HG03571 (cell line): ENCODE data around the gene ENO4.
A peak's percentile ranks its signal among the peaks of the same experiment; 100 is the strongest.

Experiments
- ATAC-seq: cut with Tn5 transposase; IDR thresholded peaks from one replicate; pipeline ENCODE4 v1.9.1; 2021; ENCODE audit not compliant: unreplicated experiment

Gene ENO4

DNA sequence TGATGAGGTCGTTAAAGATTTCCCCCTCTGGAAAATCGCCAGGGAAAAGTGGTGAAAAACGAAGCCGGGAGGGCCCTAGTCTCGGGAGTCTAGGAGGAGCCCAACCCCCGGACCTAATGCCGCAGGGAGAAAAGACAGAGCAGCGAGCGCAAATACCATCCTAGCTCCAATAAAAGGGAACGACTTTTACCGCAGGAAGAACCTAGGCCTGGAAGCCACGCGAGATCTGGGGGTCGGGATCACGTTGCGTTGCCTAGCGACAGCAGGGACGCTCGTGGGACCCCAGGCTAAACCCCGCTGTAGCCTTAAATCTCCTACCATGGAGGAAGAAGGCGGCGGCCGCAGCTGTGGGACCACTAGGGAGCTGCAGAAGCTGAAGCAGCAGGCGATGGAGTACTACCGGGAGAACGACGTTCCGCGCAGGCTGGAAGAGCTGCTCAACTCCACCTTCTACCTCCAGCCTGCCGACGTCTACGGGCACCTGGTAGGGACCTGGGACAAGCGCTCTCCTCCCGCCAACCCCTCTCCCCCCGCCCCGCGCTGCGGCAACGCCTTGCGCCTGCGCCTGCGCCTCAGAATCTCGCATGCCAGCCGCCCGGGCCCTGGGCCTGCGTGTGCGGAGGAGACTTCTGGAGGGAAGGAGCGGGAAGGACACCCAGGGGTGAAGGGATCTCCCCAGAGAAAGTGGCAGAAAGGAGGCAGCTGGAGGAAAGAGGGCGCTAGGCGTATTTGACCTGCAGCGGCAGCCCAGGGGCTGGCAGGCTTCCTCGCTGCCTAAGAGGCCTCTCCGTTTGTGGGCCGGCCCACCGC lies at the start of gene ENO4:
Gene ENO4 (plus strand): TSS at position 252 of the 810 bp plus-strand sequence. CDS start 68 bp downstream, at position 320.
- ATAC-seq = peak; percentile 49

DNA sequence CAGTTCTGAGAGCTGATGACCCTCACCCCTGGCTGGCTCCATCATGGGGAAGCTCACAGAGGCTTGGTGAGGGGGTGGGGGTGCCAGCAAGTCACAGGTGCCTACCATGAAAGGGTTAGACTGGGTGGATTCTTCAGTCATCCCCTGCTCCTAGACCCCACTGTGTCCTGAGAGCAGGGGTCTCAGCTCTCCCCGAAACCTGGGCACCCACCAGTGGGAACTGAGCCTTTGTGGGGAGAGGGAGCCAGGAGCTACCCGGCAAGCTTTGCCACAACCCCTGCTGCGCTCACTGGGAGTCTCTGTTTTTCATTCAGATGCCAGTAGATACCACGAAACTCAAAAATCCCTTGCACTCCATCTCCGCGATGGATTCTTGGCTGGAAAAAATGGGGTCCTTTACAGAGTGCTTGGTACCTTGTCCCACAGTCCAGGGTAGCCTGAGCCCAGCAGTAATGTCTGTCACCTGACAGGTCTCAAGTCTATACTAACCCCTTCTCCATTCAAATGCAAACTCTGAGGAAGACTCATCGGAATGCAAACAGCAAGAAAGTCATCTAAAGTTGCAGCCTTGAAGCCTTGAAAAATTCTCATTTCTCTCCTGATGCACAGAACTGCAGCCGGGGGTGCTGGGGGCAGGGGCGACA lies 48.9 kb upstream of the ENO4 start:
- ATAC-seq = no peak

GRCh38 chr10:116801658-116802057 lies 47.6 kb upstream of the ENO4 start:
- ATAC-seq = no peak

DNA sequence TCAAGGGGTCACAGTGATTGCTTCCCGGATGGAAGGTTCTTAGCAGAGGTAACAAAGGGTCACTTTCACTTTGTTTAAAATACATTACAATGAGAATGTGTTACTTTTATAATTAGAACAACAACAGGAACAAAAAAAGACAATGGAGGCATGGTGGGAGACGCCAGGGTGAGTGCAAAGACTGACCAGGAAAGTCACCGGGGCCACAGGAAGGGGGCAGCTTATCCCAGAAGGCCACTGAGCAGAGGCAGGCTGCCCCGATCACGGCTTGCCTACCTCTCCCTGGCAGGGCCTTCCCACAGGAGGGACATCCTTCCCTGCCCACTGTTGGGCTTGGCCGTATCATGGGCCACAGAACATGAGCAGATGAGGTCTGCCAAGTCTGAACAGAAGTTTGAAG lies 46.8 kb upstream of the ENO4 start:
- ATAC-seq = no peak

- no peak for ATAC-seq
Measured at GRCh38 chr10:116802876-116803275, 46.4 kb upstream of the ENO4 start.

DNA sequence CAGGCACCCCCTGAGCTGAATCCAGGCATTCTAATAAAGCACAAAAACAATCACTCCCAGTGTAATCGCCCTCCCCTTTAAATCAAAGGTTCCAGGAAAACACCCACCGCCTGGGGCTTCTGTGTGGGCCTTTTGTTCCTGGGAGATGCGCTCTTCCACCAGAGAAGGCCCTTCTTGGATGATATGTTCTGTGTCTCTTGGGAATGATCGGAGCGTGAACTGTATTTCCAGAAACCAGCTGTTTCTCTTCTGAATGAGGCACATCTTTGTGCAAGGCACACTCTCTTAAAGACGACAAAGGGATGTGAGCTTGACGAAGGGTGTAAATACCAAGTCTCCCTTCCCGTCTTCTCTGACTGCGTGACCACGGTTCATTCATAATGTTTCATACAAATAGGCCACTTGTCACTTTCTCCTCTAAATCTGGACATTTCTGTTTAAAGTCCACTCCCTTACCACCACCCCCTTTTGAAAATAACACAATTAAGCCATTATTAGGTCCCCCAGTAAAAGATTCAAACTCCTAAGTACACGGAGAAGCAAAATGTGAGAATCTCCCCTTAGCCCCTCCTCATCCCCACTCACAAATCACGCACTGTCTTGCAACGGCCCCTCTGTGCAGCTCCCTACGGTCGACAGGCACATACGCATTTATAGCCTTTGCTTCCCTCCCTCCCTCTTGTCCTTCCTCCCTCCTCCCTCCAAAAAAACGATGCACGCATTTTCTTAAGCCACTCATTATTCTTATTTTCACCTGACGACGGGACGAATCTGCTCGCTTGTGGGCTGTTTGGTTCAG lies 45.6 kb upstream of the ENO4 start:
- ATAC-seq = no peak

DNA sequence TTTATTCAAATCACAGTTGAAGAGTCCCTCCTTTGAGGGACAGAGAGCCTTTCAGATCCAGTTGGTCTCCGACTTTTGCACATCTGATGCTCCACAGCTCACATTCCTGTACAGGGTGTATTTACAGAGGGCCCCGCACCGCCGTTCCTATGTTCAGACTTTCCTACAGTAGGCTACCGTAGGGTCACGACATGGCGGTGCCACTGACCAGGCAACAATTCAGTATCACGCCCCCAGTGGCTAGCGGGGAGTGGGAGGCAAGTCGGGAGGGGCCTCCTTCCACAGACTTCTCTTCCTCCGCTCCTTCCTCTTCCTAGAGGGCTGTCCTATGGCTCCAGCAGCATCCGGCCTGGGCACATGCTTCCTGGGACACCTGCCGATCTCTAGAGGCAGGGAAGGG lies 40.6 kb upstream of the ENO4 start:
- ATAC-seq = no peak

GRCh38 chr10:116809483-116810119 lies 39.7 kb upstream of the ENO4 start:
- no peak for ATAC-seq

DNA sequence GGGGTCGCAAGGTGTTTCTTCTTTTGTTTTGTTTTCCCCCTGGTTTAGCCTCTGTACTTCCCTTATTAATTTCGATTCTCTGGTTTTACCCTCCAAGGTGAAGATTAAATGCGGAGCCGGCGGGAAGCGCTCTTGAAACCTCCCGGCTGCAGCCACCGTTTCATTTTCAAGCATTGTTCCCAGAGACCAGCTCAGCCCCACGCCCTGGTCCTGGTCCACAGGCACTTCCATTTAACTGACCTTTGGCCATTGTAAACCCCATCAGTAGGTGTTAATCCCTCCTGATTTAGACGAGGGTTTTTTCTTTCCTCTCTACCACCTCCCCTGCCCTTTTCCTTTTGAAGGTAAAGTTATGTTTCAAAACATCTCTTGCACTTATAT lies 39.2 kb upstream of the ENO4 start:
- ATAC-seq = no peak

- no peak for ATAC-seq
Measured at GRCh38 chr10:116810895-116811294, 38.4 kb upstream of the ENO4 start.

- no peak for ATAC-seq
Measured at GRCh38 chr10:116811691-116812090, 37.6 kb upstream of the ENO4 start.

GRCh38 chr10:116815641-116816415 lies 33.5 kb upstream of the ENO4 start:
- no peak for ATAC-seq

DNA sequence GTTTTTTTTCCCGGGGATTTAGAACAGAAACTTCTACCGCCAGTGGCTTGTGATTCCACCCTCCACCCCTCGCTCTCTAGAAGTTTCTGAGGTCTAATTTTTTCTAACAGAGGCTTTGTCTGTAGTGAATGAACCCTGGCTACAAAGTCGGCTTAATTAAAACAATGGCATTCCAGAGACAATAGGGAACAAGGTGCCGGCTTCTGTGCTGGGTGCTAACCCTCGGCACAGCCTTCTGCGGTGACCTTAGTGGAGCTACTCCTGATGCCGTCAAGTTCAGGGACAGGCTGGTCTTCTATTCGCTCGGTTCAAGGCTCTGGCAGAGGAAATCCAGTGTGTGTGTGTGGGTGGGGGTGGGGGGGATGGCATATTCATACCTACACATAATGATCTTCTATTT lies 32.1 kb upstream of the ENO4 start:
- no peak for ATAC-seq

DNA sequence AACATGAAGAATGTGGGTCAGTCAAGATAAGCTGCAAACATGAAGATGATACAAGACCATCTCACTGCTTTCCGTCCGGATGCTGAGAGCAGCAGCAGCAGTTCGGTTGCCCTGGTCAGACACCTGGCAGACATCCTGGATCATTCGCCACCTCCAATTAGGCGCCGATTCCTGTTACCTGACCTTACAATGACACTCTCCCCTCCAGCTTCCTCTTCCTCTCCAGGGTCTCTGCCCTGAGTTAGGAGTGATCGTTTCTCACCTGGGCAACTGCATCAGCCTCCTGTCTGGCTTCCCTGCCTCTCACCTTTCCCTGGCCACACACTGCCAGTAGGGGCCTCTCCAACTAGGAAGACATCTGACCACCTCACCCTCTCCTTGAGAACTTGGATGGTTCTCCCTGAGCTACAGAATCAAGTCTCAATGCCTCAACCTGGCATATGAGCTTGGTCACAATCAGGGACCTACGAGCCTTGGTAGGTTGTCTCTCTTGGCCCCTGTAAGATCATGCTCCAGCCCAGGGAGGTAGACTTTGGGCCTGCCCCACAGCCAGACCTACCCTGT lies 31.4 kb upstream of the ENO4 start:
- no peak for ATAC-seq

DNA sequence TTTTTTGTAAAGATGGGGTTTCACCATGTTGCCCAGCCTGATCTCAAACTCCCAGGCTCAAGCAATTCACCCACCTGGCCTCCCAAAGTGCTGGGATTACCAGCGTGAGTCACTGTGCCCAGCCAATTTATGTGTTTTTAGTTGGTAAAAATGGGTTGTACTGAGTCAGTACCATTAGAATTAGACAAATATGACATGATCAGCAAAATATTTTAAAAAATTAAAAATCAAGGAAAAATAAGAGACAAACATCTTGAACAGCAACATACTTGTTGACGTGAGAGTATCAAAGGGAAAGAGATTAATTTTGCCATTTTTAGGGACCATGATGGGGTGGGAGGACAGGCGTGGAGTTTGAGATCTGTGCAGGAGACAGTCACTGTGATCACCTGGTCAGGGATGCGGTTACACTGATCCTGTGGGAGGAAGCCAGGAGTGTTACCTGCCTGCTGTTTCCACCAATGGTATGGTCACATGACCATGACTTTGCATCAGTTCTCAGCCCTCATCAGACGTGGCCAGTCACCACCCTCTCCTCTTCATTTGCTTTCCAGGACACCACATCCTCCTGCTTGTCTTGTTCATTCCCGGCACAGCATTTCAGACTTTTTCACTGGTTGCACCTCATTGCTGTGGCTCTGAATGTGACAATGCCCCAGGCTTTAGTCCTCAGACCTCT lies 29.2 kb upstream of the ENO4 start:
- ATAC-seq = no peak

DNA sequence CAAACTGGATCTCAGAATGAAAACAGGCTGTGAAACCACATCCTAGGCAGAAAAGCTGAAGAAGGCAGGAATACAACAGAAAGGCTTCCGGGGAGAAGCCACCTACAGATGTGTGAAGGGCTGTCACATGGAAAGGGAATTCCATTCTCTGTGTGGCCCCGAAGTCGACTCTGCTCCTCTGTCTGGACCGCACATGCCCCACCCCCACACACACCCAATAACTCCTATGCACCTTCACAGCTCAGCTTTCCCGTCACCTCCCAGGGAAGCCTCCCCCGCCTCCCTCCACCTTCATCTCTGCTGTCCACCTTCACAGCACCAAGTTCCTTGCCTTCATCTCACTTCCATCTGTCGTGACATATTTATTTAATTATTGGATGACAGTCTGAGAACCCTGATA lies 23.4 kb upstream of the ENO4 start:
- ATAC-seq = no peak

DNA sequence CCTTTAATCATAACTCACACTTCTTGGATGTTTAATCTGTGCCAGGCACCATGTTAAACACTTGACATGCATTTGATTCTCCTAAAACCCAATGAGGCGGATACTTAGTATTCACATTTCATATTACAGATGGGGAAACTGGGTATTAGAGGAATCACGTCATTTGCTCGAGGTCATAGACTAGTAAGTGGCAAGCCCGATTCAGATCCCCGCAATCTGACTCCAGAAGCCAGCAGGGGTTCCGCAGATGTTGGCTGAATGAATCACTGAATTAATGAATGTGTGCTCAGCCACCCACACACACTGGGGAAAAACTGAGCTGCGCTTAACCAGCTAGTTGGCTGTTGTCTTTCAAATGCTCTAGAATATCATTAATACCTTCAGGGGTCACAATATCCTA lies 22.5 kb upstream of the ENO4 start:
- no peak for ATAC-seq

DNA sequence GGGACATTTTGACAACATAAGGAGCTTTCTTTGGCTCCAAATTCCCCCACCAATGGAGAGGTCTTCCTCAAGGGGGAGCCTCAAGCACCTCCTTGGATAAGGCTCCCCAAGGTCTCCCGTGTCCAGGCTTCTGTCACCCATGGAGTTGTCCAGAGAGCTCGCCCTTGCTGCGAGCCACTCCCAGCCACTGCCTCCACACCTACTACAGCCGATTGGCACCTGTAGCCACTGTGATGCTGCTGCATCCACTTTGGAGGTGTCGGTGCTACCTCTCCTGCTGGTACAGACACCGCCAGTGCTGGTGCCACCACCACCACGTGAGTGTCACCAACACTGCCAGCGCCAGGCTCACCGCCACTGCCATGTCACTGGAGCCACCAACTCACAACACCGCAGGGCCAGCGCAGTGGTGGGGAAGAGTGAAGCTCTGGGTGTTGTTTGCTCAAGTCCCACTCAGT lies 22.1 kb upstream of the ENO4 start:
- no peak for ATAC-seq

DNA sequence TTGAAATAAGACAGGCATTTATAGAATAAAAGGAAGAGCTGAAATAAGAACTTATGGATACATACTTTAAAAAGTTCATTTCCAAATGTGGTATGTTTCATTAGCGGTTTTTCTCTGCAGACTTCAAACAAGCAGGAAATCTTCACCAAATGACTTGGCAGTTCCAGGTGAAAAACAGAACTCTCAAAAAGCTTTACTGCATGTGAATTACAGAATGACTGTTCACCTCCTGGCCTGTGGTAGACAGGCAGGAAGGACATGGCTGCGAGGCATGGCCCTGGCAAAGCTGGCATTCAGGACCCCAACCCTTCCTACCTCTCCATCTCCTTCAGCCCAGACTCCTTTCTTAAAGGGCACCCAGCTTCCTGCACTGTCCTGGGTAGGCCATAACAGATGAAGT lies 21.2 kb upstream of the ENO4 start:
- no peak for ATAC-seq

DNA sequence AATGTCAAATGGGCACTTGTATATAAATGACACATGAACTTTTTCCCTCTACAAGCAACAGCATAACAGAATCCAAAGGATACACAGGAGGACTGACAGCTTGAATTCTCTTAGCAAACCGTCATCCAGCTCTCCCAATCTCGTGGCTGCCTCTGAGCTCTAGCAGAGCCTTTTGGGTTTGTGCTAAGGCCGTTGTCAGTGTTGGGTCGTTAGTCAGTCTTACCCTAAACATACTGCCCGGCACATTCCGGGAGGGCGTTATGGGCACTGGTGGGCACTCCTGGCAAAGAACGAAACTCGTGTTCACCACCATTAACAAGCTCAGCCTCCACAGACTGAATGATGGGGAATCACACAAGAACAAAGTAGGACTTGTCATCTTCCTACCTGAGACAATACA lies 19.6 kb upstream of the ENO4 start:
- no peak for ATAC-seq
